Activated naive CD8-positive, alpha-beta T cell treated with anti-CD3 and anti-CD28 coated beads, Interleukin-2, amount 50 U/mL, for 24 hours (primary cell): ENCODE measurements around the gene KLF11.

Experiments used
- ATAC-seq: fragments of 150-1000 bp; cut with Tn5 transposase; one replicate; pipeline ENCODE4 v1.10.0; 2021
- DNase-seq: peaks from one replicate; pipeline ENCODE4 v3.0.0; 2021
- H3K27ac Mint-ChIP-seq: one replicate; pipeline ENCODE4 v1.8.0; 2021; ENCODE audit warnings: mild to moderate bottlenecking, mixed read lengths
- H3K27me3 Mint-ChIP-seq: one replicate; pipeline ENCODE4 v1.8.0; 2021; ENCODE audit warnings: mixed read lengths
- H3K36me3 Mint-ChIP-seq: one replicate; pipeline ENCODE4 v1.8.0; 2021; ENCODE audit warnings: low read depth, mixed read lengths
- H3K4me1 Mint-ChIP-seq: one replicate; pipeline ENCODE4 v1.8.0; 2021; ENCODE audit warnings: mixed read lengths
- H3K4me3 Mint-ChIP-seq: one replicate; pipeline ENCODE4 v1.8.0; 2021; ENCODE audit warnings: mild to moderate bottlenecking, moderate library complexity, mixed read lengths
- H3K9me3 Mint-ChIP-seq: one replicate; pipeline ENCODE4 v1.8.0; 2021; ENCODE audit warnings: mixed read lengths

KLF11 gene

DNA sequence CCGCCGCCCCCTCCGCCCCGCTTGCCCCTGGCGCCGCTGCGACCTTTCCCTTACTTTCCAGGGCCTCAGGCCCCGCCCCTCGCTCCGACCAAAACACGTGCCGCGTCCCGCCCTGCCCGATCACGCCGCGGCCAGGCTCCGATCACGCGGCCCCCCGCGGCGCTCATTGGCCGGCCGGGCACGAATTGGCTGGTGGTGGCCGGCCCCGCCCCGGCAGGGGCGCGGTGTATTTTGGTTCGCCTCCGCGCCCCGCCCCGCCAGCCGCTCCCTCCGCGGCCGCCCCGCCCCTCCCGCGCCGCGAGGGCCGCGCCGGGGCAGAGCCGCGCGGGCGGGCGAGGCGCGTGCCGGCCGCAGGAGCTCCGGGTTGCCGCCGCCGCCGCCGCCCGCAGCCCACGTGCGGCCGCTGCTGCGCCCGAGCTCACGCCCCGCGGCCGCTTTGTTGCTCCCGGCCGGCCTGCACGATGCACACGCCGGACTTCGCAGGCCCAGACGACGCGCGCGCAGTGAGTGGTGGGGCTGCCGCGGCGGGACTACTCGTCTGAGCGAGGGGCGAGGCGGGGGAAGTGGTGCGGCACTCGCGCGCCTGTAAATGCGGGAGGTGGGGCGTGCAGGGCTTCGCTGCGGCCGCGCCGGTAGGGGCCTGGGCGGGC lies at the start of gene KLF11:
Gene KLF11, plus strand, starts transcription at position 295 of the 650 bp plus-strand sequence. Its CDS starts 167 bp downstream, at position 462.
- Mint-ChIP-seq H3K4me3 (peak within 1 kb of the TSS; percentile 72), H3K27me3 (peaks cover 13% of the 10 kb centered on the region), H3K4me1 (peaks cover 13% of the 10 kb centered on the region), H3K36me3 (peaks cover 2% of the 10 kb centered on the region), H3K27ac (peak within 1 kb of the TSS; percentile 78), H3K9me3 (no peaks in the 10 kb centered on the region)
- peak; percentile 72 for ATAC-seq
- peak; percentile 74 for DNase-seq

DNA sequence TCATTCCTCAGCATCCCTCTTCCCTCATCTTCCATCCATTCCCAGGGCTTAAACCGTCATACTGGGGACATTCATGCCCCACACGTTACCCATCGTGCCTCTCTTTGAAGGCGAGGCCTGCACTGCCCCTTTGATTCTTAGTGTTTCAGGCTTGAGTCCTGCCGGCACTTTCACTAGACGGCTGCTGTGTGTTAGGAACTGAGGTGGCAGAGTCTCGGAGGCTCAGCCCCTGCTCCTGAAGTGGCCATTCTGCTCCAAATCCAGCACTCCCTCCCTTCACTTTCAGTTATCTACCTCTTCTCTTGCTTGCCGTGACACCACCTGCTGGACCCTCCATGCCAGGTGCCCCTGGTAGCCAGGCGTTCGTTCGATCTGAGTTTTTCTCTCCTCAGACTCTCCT lies 48.9 kb upstream of the KLF11 start:
- H3K36me3 Mint-ChIP-seq = no peaks in the 10 kb centered on the region
- peaks cover 8% of the 10 kb centered on the region for H3K4me1 Mint-ChIP-seq
- no peak overlapping the region for H3K4me3 Mint-ChIP-seq
- H3K27me3 Mint-ChIP-seq = no peaks in the 10 kb centered on the region
- H3K9me3 Mint-ChIP-seq = no peaks in the 10 kb centered on the region
- no peak for ATAC-seq
- no peak overlapping the region for H3K27ac Mint-ChIP-seq
- no peak for DNase-seq

DNA sequence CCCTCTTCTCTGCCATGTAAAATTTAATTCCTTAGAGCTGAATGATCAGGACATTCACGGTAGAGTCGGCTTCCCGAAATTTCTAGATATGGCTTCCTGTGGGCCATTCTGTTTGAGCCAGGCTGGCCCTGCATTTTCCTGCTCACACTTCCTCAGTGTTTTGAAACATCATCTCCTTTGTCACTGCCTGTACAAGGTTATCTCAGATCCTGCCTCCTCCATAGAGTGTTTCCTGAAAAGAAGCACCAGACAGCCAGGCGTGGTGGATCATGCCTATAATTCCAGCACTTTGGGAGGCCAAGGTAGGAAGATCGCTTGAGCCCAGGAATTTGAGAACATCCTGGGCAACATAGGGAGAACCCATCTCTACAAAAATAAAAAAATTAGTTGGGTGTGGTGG lies 48.3 kb upstream of the KLF11 start:
- no peaks in the 10 kb centered on the region for H3K36me3 Mint-ChIP-seq
- H3K9me3 Mint-ChIP-seq = no peaks in the 10 kb centered on the region
- no peak for DNase-seq
- H3K4me3 Mint-ChIP-seq = no peak overlapping the region
- H3K4me1 Mint-ChIP-seq = peaks cover 8% of the 10 kb centered on the region
- no peak overlapping the region for H3K27ac Mint-ChIP-seq
- no peaks in the 10 kb centered on the region for H3K27me3 Mint-ChIP-seq
- no peak for ATAC-seq

DNA sequence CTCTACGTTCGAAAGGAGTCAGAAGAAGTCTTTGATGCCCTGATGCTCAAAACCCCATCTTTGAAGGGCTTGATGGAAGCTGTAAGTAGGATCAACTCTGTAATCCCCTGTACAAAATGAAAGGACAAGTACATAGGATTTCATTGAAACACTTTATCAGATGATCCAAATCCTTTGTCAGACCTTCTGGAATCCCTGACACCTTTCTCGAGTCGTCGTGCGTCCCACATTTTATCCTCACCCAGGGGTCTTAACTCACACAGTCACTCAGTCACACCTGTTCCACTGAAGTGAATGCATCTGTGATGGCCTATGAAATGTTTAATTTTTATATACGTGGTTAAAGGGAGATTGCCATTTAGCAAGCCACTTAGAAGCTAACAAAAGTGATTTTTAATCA lies 47.0 kb upstream of the KLF11 start:
- DNase-seq (no peak), ATAC-seq (no peak)
- Mint-ChIP-seq H3K9me3 (no peaks in the 10 kb centered on the region), H3K4me3 (no peak overlapping the region), H3K27ac (no peak overlapping the region), H3K27me3 (no peaks in the 10 kb centered on the region), H3K36me3 (no peaks in the 10 kb centered on the region), H3K4me1 (peaks cover 8% of the 10 kb centered on the region)

DNA sequence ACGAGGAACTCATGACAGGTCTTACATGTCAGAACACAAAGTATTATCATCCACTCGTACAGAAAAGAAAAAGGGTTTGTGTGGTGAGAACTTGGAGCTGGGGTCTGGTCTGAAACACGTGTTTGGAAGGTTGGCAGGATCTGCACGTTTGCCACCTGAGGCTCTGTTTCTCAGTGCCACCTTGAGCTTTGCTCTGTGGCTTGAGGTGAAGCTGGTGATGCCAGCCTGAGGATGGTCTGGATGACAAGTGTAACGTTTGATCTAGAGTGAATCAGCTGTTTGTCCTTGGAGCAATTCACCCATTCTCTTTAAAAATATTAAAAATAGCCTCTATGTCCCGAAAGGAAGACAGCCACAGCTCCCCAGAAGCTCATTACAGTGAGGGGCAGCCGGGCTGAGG lies 45.4 kb upstream of the KLF11 start:
- Mint-ChIP-seq H3K27ac (no peak overlapping the region), H3K9me3 (no peaks in the 10 kb centered on the region), H3K4me1 (peaks cover 8% of the 10 kb centered on the region), H3K36me3 (no peaks in the 10 kb centered on the region), H3K27me3 (no peaks in the 10 kb centered on the region), H3K4me3 (no peak overlapping the region)
- ATAC-seq (no peak), DNase-seq (no peak)

DNA sequence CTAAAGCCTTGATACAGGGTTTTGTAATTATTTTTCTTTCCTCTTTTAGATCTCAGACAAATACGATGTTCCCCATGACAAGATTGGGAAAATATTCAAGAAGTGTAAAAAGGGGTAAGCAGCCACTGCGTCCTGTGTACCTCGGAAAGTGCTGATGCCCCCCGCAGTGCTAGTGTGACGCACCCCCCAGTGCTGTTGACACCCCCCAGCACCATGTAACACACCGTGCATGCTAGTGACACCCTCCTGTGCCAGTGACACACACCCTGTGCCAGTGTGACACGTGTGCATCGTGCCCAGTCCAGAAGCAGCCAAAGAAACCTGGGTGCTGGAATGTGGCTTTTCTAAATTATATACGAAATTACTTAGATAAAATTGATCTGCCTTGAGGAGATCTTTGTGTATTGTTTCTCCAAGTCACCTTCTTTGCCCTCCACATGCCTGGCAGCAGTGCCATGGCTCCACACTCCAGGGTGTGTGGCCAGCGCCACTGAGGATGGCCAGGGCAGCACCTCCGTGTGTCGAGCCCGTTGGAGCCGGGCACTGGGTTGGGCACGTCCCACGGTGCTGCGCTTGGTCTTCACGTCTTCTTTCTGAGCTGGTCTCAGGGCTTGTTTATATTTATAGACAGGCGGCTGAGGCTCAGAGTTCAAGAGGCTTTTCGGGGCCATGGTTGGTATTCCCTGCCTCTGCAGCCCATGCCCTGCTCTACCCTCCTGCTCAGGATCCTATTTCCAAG lies 44.3 kb upstream of the KLF11 start:
- Mint-ChIP-seq H3K4me1 (peaks cover 3% of the 10 kb centered on the region), H3K36me3 (no peaks in the 10 kb centered on the region), H3K9me3 (no peaks in the 10 kb centered on the region), H3K27me3 (no peaks in the 10 kb centered on the region), H3K4me3 (no peak overlapping the region), H3K27ac (no peak overlapping the region)
- DNase-seq = no peak
- no peak for ATAC-seq

DNA sequence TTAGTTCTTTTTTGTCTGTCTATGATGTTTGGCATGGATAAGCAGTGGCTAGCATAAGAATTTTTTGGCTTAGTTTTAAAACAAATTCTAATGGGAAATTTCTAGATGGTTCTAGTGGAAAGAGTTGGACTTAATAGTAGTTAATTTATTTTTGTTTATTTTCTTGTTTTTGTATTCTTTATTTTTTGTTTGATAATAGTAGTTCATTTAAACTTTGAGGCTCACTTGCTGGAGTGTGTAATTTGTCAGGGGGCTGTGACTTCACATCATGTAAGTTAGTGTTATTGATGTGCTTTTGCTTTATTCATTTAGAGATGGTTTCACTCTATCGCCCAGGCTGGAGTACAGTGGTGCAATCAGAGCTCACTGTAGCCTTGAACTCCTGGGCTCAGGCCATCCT lies 43.7 kb upstream of the KLF11 start:
- H3K36me3 Mint-ChIP-seq = no peaks in the 10 kb centered on the region
- no peaks in the 10 kb centered on the region for H3K27me3 Mint-ChIP-seq
- no peak for ATAC-seq
- no peaks in the 10 kb centered on the region for H3K9me3 Mint-ChIP-seq
- H3K27ac Mint-ChIP-seq = no peak overlapping the region
- no peaks in the 10 kb centered on the region for H3K4me1 Mint-ChIP-seq
- H3K4me3 Mint-ChIP-seq = no peak overlapping the region
- no peak for DNase-seq

DNA sequence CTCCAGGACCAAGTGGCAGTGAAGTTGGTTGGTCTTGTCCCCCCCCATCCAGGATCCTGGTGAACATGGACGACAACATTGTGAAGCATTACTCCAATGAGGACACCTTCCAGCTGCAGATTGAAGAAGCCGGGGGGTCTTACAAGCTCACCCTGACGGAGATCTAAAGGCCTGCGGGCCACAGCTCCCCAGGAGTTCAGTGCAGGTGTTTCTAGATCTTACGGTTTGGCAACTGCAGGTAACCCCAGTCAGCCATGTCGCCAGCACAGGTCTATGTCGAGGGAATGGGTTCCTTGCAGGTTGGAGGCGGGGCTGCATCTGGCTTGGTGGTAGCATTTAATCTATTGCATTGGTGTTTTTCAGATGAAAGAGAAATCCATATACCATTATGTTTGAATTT lies 42.8 kb upstream of the KLF11 start:
- no peak for DNase-seq
- Mint-ChIP-seq H3K27ac (no peak overlapping the region), H3K36me3 (no peaks in the 10 kb centered on the region), H3K27me3 (peaks cover 2% of the 10 kb centered on the region), H3K4me1 (no peaks in the 10 kb centered on the region), H3K9me3 (no peaks in the 10 kb centered on the region), H3K4me3 (no peak overlapping the region)
- no peak for ATAC-seq

DNA sequence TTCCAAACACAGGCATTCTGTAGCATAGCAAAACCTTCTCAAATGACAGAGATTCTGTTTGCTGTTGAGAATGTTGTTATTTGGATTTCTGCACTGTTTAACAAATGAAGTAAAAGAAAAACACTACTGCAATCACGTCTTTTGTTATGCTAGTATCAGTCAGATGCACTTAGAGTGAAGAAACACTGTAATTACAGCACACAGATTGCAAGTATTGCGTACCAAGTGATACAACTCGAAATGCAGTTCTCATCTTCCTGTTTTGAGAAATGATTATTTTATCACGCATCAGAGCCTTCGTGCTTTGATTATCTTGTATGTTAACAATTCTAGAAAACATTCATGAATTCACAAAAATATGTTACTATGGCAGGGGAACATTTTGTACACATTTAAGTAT lies 41.8 kb upstream of the KLF11 start:
- H3K9me3 Mint-ChIP-seq = no peaks in the 10 kb centered on the region
- H3K4me3 Mint-ChIP-seq = no peak overlapping the region
- H3K4me1 Mint-ChIP-seq = no peaks in the 10 kb centered on the region
- H3K36me3 Mint-ChIP-seq = no peaks in the 10 kb centered on the region
- H3K27ac Mint-ChIP-seq = no peak overlapping the region
- H3K27me3 Mint-ChIP-seq = peaks cover 8% of the 10 kb centered on the region
- ATAC-seq = no peak
- no peak for DNase-seq

DNA sequence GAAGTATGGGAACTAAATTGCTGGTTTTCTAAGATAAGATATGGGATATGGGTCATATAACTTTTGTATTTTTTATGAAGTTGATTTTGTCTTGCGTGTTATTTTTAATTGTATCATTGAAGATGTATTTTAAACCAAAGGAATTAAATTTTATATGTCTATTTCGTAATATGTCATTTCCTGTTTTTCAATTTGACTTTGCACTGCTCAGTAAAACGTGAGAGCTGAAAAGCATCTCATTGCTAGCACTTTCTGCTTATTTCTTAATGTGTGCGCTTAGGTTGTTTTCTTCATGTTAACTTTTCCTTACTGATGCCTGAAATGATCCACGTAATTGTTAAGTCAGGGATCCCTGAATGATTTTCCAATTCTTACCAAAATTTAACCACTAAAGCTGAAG lies 41.2 kb upstream of the KLF11 start:
- ATAC-seq (no peak), DNase-seq (no peak)
- H3K27ac Mint-ChIP-seq = no peak overlapping the region
- H3K27me3 Mint-ChIP-seq = peaks cover 9% of the 10 kb centered on the region
- H3K4me1 Mint-ChIP-seq = no peaks in the 10 kb centered on the region
- no peaks in the 10 kb centered on the region for H3K9me3 Mint-ChIP-seq
- H3K4me3 Mint-ChIP-seq = no peak overlapping the region
- H3K36me3 Mint-ChIP-seq = no peaks in the 10 kb centered on the region

DNA sequence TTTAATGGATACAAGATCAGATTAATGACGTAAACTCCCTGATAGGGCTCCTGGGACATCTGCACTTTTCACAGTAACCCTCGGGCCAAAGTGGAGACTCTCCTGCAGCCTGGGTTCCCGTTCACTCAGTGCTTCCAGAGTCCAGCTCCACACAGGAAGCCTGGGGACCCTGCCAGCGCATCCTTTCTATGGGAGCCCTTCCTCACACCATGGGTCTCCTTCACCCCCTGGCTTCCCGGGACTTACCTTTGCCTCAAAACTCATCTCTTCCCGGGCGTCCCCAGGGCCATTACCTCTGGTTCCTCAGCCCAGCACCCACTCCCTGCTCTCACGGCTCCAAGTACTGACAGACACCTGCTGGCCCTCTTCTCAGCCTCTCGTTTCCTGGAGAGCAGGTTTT lies 40.7 kb upstream of the KLF11 start:
- Mint-ChIP-seq H3K27ac (no peak overlapping the region), H3K27me3 (peaks cover 9% of the 10 kb centered on the region), H3K4me3 (no peak overlapping the region), H3K36me3 (no peaks in the 10 kb centered on the region), H3K4me1 (no peaks in the 10 kb centered on the region), H3K9me3 (no peaks in the 10 kb centered on the region)
- DNase-seq = no peak
- ATAC-seq = no peak

DNA sequence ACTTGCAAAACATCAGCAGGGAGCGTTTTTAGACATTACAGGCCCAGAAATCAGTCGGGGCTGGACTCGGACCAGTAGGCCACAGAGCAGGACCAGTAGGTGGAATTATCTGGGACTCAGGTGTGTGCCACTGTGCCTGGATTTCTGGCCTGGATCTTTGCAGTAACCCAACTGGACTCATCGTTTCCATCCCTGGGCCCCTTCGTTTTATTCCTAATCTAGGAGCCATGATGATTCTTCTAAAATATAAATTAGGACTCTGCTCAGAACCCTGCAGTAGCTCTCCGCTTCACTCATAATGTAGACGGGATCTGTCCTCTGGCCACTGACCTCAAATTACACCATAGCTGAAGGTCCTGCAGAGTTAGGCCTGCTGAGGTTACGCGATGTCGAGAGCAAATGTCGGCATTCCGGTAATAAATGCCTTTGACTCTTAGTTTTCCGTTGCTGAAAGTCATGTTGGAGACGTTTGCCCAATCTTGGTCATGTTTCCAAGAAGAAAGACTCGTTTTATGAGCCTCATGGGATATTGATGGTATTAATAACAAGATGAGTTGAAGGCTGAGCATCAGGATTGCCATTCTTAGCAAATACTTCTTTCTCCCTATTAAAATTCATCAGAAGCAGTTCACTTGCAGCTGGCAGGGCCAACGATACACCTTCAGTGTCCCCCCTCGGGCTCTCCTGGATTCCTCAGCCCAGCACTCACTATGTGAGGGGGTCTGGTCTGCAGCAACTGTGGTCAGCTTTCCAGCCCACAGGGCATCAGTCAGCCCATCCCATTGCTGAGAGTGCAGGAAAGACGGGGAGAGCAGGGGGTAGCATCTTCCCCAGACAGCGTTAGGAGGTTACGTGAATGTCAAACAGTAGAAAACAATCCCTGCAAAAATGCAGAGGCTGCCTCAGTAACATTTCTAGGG lies 39.9 kb upstream of the KLF11 start:
- Mint-ChIP-seq H3K4me3 (no peak overlapping the region), H3K9me3 (no peaks in the 10 kb centered on the region), H3K27me3 (peaks cover 9% of the 10 kb centered on the region), H3K36me3 (no peaks in the 10 kb centered on the region), H3K4me1 (no peaks in the 10 kb centered on the region), H3K27ac (no peak overlapping the region)
- DNase-seq (no peak), ATAC-seq (no peak)

DNA sequence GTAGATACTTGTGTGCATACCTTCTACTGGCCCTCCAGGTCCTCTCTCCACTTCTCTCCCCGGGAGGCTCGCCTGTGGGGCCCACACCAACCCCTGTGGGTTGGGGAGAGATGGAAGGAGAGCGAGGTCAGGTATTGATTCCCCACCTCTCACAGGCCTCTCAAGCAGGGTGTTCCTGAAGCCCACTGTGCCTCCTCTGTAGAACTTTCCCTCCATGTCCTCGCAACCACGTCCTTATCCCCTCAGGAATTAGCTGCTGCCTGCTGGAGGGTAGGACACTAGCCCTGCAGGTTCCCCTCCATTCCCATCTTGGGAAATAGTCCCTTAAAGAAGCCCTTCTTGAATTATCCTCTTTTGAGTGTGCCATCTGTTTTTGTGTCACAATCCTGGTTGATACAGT lies 38.9 kb upstream of the KLF11 start:
- no peaks in the 10 kb centered on the region for H3K36me3 Mint-ChIP-seq
- no peaks in the 10 kb centered on the region for H3K4me1 Mint-ChIP-seq
- no peak for ATAC-seq
- peaks cover 12% of the 10 kb centered on the region for H3K27me3 Mint-ChIP-seq
- no peak overlapping the region for H3K27ac Mint-ChIP-seq
- no peak overlapping the region for H3K4me3 Mint-ChIP-seq
- H3K9me3 Mint-ChIP-seq = no peaks in the 10 kb centered on the region
- DNase-seq = no peak

DNA sequence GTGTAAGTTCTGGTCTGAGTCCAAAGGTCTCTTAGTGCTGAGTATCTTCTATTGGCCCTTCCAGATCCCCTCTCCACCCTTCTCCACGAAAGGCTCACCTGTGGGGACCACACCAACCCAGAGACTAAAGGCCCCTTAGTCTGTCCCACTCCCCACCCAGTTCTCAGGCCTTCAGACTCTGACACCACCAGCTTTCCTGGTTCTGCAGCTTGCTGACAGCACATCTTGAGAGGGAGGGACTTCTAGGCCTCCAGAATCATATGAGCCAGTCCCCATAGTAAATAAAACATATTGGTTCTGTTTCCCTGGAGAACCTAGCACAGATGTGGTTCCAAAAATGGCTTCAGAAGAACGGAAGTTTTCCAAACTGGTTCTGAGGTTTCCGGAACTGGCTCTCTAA lies 38.5 kb upstream of the KLF11 start:
- no peaks in the 10 kb centered on the region for H3K4me1 Mint-ChIP-seq
- no peaks in the 10 kb centered on the region for H3K36me3 Mint-ChIP-seq
- H3K27me3 Mint-ChIP-seq = peaks cover 12% of the 10 kb centered on the region
- H3K9me3 Mint-ChIP-seq = no peaks in the 10 kb centered on the region
- no peak overlapping the region for H3K27ac Mint-ChIP-seq
- ATAC-seq (no peak), DNase-seq (no peak)
- H3K4me3 Mint-ChIP-seq = no peak overlapping the region
